Endodermal cell (in vitro differentiated cells): ENCODE data around the gene RBMS3. TPM values are rescaled to one million over a fixed set of nuclear protein-coding genes. Genes with fewer than 3 reads are reported as not detected.

Experiments used
- DNase-seq: peaks from one replicate; pipeline ENCODE4 v3.0.0-alpha.2; 2017
- H3K27ac ChIP-seq: 2 replicates; pipeline ENCODE4 v1.5.1; 2013; ENCODE audit warnings: mild to moderate bottlenecking, low read depth, low read length, moderate library complexity
- H3K27me3 ChIP-seq: 2 replicates; pipeline ENCODE4 v1.6.1; 2013; ENCODE audit warnings: mild to moderate bottlenecking, low read length, moderate library complexity; ENCODE audit not compliant: insufficient read depth, control insufficient read depth, poor library complexity, severe bottlenecking
- H3K36me3 ChIP-seq: 2 replicates; pipeline ENCODE4 v1.7.0; 2013; ENCODE audit warnings: mild to moderate bottlenecking, low read length, moderate library complexity; ENCODE audit not compliant: control insufficient read depth, insufficient read depth
- H3K4me1 ChIP-seq: one replicate; pipeline ENCODE4 v1.7.0; 2013; ENCODE audit warnings: low read length; ENCODE audit not compliant: control insufficient read depth, insufficient read depth
- H3K4me3 ChIP-seq: 2 replicates; pipeline ENCODE4 v1.5.1; 2013; ENCODE audit warnings: mild to moderate bottlenecking, low read length, moderate library complexity
- H3K9ac ChIP-seq: 2 replicates; pipeline ENCODE4 v1.6.1; 2013; ENCODE audit warnings: mild to moderate bottlenecking, low read length, moderate library complexity; ENCODE audit not compliant: poor library complexity, severe bottlenecking; ENCODE audit errors: extremely low read depth
- H3K9me3 ChIP-seq: 2 replicates; pipeline ENCODE4 v1.6.1; 2013; ENCODE audit warnings: mild to moderate bottlenecking, low read length, moderate library complexity; ENCODE audit not compliant: control insufficient read depth
- H3K27ac Mint-ChIP-seq: 2 replicates; pipeline ENCODE4 v1.8.0; 2020; ENCODE audit warnings: mixed read lengths
- H3K27me3 Mint-ChIP-seq: 2 replicates; pipeline ENCODE4 v1.8.0; 2021; ENCODE audit warnings: mild to moderate bottlenecking, mixed read lengths; ENCODE audit not compliant: insufficient read depth
- H3K36me3 Mint-ChIP-seq: 2 replicates; pipeline ENCODE4 v1.8.0; 2020; ENCODE audit warnings: low read depth, mixed read lengths
- H3K4me1 Mint-ChIP-seq: 2 replicates; pipeline ENCODE4 v1.8.0; 2020; ENCODE audit warnings: mixed read lengths
- H3K4me3 Mint-ChIP-seq: 2 replicates; pipeline ENCODE4 v1.8.0; 2020; ENCODE audit warnings: mild to moderate bottlenecking, moderate library complexity, mixed read lengths
- H3K9me3 Mint-ChIP-seq: 2 replicates; pipeline ENCODE4 v1.8.0; 2020; ENCODE audit warnings: mild to moderate bottlenecking, mixed read lengths
- WGBS, 2 experiments: methylation state at CpG; one replicate each; pipeline versions ENCODE4 v1.1.5 to v1.1.7; 2013; ENCODE audit warnings: missing lambda C conversion rate in 2 of 2, mixed read lengths in 1 of 2; ENCODE audit not compliant: insufficient coverage in 1 of 2, insufficient read length in 1 of 2; 5-methylcytosine and 5-hydroxymethylcytosine counted together
- total RNA-seq, 2 donors: library from RNA; stranded (reverse); fragmentation: NEBNext Ultra II Directional in 1 of 2; extraction: Animal tissue kit (Norgen Biotek cat#: 25700) in 1 of 2; gene quantifications; 2 replicates in 1 of 2; 3 replicates in 1 of 2; pipeline ENCODE4 v1.2.1, GENCODE V29; 2021
- TF ChIP-seq, protein P1 (sequence below): fragments of 200-600 bp; sonication (generic); conservative IDR thresholded peaks from 2 replicates; pipeline ENCODE4 v1.5.0; 2021; ENCODE audit warnings: antibody characterized with exemption, mild to moderate bottlenecking

The RBMS3 gene
- total RNA-seq, 2 donors from 2014 or later, result 2.0 to 7.3 TPM

- no peaks in the 10 kb centered on the region for H3K36me3 Mint-ChIP-seq
- Histone ChIP-seq H3K36me3 (no peaks in the 10 kb centered on the region), H3K9ac (no peak overlapping the region), H3K4me3 (no peak overlapping the region), H3K27ac (no peak overlapping the region), H3K9me3 (no peaks in the 10 kb centered on the region), H3K27me3 (no peaks in the 10 kb centered on the region), H3K4me1 (no peaks in the 10 kb centered on the region)
- H3K4me3 Mint-ChIP-seq, result no peak overlapping the region
- no peaks in the 10 kb centered on the region for H3K9me3 Mint-ChIP-seq
- DNase-seq, result no peak
- WGBS, 2 experiments, result 82 to 95% methylated on average over 1 of the region's 1 CpG
- H3K27ac Mint-ChIP-seq, result no peak overlapping the region
- TF ChIP-seq, protein P1, sequence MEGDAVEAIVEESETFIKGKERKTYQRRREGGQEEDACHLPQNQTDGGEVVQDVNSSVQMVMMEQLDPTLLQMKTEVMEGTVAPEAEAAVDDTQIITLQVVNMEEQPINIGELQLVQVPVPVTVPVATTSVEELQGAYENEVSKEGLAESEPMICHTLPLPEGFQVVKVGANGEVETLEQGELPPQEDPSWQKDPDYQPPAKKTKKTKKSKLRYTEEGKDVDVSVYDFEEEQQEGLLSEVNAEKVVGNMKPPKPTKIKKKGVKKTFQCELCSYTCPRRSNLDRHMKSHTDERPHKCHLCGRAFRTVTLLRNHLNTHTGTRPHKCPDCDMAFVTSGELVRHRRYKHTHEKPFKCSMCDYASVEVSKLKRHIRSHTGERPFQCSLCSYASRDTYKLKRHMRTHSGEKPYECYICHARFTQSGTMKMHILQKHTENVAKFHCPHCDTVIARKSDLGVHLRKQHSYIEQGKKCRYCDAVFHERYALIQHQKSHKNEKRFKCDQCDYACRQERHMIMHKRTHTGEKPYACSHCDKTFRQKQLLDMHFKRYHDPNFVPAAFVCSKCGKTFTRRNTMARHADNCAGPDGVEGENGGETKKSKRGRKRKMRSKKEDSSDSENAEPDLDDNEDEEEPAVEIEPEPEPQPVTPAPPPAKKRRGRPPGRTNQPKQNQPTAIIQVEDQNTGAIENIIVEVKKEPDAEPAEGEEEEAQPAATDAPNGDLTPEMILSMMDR, result no peak
- no peaks in the 10 kb centered on the region for H3K27me3 Mint-ChIP-seq
- H3K4me1 Mint-ChIP-seq, result peaks cover 4% of the 10 kb centered on the region
Observed at GRCh38 chr3:29757054-29757777, 476.3 kb downstream of the RBMS3 start.

GRCh38 chr3:29758108-29758433 is 477.2 kb downstream of the RBMS3 start:
- no peaks in the 10 kb centered on the region for H3K4me1 Mint-ChIP-seq
- no peak overlapping the region for H3K27ac Mint-ChIP-seq
- TF ChIP-seq, protein P1, result no peak
- no peaks in the 10 kb centered on the region for H3K9me3 Mint-ChIP-seq
- no peak overlapping the region for H3K27ac ChIP-seq
- no peaks in the 10 kb centered on the region for H3K27me3 Mint-ChIP-seq
- H3K9ac ChIP-seq, result no peak overlapping the region
- no peak for DNase-seq
- no peaks in the 10 kb centered on the region for H3K9me3 ChIP-seq
- no peaks in the 10 kb centered on the region for H3K36me3 ChIP-seq
- no peak overlapping the region for H3K4me3 Mint-ChIP-seq
- no peak overlapping the region for H3K4me3 ChIP-seq
- H3K27me3 ChIP-seq, result no peaks in the 10 kb centered on the region
- no peaks in the 10 kb centered on the region for H3K4me1 ChIP-seq
- no peaks in the 10 kb centered on the region for H3K36me3 Mint-ChIP-seq

DNA sequence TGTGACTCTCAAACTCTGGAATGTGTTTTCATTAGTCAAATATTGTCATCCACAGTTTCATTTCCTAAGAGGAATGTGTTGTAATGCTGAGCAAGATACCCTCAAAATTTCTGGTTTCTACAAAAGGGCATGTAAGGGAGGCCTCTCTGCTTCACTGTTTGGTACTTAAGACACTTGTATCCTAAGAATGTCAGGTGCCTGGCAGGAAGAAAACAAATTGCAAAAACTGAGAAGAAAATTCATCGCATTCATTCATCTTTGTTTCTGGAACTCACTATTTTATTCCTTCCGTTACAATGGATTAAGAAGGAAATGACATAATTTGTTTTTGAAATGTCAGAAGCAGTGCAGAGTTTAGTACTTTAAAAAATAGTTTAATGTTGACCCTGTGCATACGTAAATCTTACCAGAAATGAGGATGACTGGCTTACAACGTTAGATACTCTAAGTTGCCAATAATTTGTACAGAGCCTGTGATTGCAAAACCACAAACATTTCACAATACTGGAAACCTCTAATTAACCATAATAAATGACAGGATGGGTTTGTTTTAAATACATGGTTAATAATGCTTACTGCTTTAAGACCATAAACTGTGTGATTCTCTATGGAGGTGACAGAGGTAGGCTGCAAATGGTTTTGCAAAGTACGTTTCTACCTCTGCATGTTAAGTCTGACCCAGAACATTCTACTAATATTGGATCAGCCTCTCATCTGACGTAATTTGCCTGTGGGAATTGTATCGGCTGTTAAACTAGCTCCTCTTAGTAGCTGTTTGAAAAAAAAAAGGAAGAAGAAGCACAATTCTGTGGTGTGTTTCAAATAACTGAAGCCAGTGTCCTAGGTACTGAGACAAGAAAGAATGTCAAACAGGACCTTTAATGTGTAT is 477.8 kb downstream of the RBMS3 start:
- TF ChIP-seq, protein P1, result no peak
- no peaks in the 10 kb centered on the region for H3K9me3 Mint-ChIP-seq
- H3K4me1 Mint-ChIP-seq, result no peaks in the 10 kb centered on the region
- Histone ChIP-seq H3K4me1 (no peaks in the 10 kb centered on the region), H3K36me3 (no peaks in the 10 kb centered on the region), H3K4me3 (no peak overlapping the region), H3K9me3 (no peaks in the 10 kb centered on the region), H3K27ac (peak overlapping the region; percentile 86), H3K27me3 (no peaks in the 10 kb centered on the region), H3K9ac (no peak overlapping the region)
- no peak overlapping the region for H3K4me3 Mint-ChIP-seq
- H3K27ac Mint-ChIP-seq, result no peak overlapping the region
- no peak for DNase-seq
- H3K36me3 Mint-ChIP-seq, result no peaks in the 10 kb centered on the region
- WGBS, 2 experiments, result 96 to 99% methylated on average over 5 to 7 of the region's 7 CpGs
- H3K27me3 Mint-ChIP-seq, result no peaks in the 10 kb centered on the region
